Mononuclear cell (primary cell): ENCODE data around the gene GPA33. TPM values are rescaled to one million over a fixed set of nuclear protein-coding genes. Genes with fewer than 3 reads are reported as not detected.
"Not testable (repeated sequence)": the region's sequence is repeated elsewhere in the genome, so short reads cannot be mapped to it uniquely, and the experiment has no call there.

Experiments
- H3K27me3 ChIP-seq: 2 replicates; pipeline ENCODE4 v1.6.0; 2011; ENCODE audit warnings: low read length, control low read depth; ENCODE audit not compliant: insufficient read depth
- H3K4me1 ChIP-seq: 2 replicates; pipeline ENCODE4 v1.5.1; 2011; ENCODE audit warnings: mild to moderate bottlenecking, low read length, control low read depth; ENCODE audit not compliant: insufficient read depth
- H3K4me3 ChIP-seq: 2 replicates; pipeline ENCODE4 v1.5.1; 2011; ENCODE audit warnings: mild to moderate bottlenecking, low read length, moderate library complexity
- H3K9me3 ChIP-seq: 2 replicates; pipeline ENCODE4 v1.5.1; 2011; ENCODE audit warnings: low read depth, mild to moderate bottlenecking, control low read depth, low read length
- total RNA-seq: library from RNA; depleted of rRNA; stranded (reverse); fragments of >200 nt; gene quantifications from one replicate; pipeline ENCODE4 v1.2.3, GENCODE V29; 2012

GPA33 gene
- total RNA-seq, 1 donor, result 2.6 TPM

DNA sequence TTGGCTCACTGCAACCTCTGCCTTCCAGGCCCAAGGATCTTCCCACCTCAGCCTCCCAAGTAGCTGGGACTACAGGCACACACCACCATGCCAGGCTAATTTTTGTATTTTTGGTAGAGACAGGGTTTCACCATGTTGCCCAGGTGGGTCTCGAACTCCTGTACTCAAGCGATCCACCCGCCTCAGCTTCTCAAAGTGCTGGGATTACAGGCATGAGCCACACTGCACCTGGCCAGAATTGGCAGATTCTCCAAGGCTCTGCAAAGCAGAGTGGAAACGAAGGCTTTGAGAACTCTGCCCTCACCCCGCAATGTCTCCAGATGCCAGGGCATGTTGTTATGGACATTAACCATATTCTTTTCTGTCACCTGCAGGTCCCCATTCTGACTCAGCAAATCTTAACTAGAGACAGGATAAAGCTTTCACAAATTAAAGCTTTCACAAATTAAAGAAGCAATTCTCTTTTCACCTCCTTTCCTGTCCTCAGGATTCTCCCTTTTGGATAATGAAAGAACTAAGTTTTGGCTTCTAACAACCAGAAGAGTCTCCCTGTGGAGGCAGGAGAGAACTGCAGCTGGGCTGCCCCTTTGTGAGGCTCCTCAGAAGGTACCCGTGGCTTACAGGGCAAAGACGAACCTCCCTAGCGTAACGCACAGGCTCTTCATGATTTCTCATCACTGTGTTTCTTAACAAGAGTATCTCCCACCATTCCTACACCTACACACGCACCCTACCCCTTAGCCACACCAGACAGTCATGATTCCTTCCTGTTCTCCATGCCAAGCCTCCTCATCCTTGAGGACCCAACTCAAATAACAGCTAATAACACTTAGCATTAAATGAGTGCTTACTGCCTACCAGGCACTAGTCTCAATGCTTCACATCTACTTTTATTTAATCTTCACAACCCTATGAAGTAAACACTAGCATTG, 29.8 kb downstream of the GPA33 start:
- Histone ChIP-seq H3K4me1 (peaks cover 4% of the 10 kb centered on the region), H3K27me3 (no peaks in the 10 kb centered on the region), H3K4me3 (no peak overlapping the region), H3K9me3 (no peaks in the 10 kb centered on the region)

DNA sequence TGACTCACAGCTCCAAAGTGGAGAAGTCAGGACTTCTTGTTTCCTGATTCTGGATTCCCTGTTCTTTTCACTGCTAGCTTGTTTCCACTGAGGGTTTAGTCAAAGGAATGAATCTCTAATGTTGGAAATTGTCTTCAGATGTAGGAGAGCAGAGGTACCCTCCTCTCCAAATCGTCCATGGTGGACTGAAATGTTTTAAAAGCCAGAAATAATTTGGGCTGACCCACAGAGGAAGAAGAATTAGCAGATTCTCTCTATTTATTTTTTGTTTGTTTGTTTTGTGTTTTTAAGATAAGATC, 30.4 kb downstream of the GPA33 start:
- peaks cover 4% of the 10 kb centered on the region for H3K4me1 ChIP-seq
- H3K27me3 ChIP-seq, result no peaks in the 10 kb centered on the region
- H3K9me3 ChIP-seq, result no peaks in the 10 kb centered on the region
- no peak overlapping the region for H3K4me3 ChIP-seq

DNA sequence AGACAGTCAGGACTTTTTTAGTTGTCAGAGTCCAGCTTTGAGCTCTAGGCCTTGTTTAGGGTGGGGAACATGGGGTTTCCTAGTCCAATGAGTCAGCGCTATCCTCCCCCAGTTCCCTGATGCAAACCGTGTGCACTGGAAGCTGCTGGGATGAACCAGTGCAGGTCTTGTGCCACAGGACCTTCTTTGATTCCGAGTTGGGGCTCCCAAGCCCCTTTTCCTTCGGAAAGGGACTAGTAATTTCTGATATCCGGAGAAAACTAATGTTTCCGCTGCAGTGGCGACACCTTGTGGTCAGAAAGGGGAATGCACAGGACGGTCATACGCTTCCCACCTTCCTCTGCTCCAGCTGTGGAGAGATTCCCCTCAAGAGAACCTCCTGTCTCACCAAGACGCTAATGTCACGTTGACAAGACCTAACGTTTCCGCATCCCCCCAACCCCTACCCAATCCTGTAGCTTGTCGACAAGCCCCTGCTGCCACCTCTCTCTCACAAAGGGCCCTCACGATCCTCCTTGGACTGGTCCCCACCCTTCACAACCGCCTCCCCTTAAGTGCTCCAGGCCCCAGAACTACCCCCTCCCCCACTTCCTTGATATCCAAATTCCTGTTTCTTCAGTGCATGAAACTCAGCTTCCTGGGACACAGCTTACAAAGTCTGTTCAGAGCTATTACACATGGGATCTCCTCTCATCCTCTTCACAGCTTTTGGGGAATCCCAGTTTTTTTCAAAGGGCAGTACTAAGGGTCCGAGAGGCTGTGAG, 30.9 kb downstream of the GPA33 start:
- Histone ChIP-seq H3K27me3 (no peaks in the 10 kb centered on the region), H3K4me1 (peaks cover 4% of the 10 kb centered on the region)

DNA sequence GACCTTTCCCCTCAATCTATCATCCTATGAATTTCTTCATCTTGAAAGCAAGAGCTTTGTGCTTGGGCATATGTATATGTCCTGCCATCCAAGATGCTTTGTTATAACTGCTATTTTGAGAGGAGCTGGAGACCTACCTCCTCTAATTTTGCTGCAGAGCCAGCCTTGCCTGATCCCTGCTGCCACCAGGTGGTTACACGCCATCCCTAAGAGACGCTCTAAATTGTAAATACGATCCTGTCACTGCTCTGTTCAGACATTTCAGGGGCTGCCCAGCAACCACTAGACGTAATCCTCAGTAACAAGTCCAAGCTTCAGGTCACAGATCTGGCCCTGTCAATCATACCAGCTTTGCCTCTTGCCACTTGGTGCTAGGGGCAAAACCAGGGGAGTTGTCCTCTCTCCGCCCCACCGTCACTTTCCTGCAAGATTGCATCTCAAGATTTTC, 32.9 kb downstream of the GPA33 start:
- no peak overlapping the region for H3K4me3 ChIP-seq
- H3K4me1 ChIP-seq, result peaks cover 4% of the 10 kb centered on the region
- H3K27me3 ChIP-seq, result no peaks in the 10 kb centered on the region
- H3K9me3 ChIP-seq, result no peaks in the 10 kb centered on the region

More for the DNA sequence above, 30.9 kb downstream of the GPA33 start:
- Histone ChIP-seq H3K4me3 (no peak overlapping the region), H3K9me3 (no peaks in the 10 kb centered on the region)

DNA sequence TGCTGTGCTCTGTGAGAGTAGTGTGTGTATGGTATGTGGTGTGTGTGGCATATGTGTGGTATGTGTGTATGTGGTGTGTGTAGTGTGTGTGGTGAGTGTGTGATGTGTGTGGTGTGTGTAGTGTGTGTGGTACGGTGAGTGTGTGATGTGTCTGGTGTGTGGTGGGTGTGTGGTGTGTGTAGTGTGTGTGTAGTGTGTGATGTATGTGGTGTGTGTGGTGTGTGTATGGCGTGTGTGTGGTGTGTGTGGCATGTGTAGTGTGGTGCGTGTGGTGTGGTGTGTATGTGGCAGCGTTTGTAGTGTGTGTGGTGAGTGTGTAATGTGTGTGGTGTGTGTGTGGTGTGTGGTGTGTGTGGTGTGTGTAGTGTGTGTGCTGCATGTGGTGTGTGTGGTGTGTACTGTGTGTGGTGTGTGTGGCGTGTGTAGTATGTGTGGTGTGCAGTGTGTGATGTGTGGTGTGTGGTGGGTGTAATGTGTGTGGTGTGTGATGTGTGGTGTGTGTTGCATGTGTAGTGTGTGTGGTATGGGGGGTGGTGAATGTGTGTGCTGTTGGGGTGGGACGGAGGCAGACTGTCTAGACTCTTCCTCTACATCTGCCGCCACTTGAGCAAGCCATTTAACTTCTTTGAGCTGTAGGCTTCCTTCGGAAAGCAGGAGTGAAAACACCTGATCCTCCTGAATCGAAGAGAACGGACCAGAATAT, 33.5 kb downstream of the GPA33 start:
- no peaks in the 10 kb centered on the region for H3K9me3 ChIP-seq
- H3K4me3 ChIP-seq, result no peak overlapping the region
- H3K27me3 ChIP-seq, result no peaks in the 10 kb centered on the region
- H3K4me1 ChIP-seq, result peaks cover 4% of the 10 kb centered on the region

DNA sequence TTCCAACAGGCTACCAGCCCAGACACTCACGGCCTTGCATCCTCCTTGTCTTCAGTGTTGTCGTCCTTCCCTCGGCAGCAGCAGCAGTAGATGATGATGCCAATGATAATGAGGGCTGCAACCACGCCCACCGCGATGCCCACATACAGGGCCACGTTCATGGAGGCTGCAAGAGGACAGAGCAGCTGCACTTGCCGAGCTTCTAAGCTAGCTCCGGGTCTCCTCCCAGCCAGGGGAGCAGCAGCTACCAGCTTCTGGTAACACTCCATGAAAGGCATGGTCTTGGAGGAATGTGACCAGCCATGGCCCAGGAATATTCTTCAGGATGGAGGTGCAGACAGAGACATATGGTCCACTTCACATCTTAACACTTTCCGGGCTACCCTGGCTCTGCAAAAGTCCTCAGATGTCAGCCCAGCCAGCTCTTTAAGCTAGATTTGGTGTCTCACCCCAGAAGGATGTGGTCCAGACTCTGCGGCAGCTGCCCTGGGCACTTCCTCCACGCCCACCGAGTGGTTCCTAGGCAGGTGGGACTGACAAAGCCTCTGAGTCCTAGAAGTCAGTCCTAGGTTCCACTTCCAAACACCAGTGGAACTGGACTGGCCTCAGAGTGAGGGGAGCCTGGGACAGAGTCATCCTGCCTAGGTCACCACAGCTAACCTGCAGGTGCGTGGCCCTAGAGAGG, 35.1 kb downstream of the GPA33 start:
- no peaks in the 10 kb centered on the region for H3K9me3 ChIP-seq
- peaks cover 4% of the 10 kb centered on the region for H3K4me1 ChIP-seq
- H3K4me3 ChIP-seq, result no peak overlapping the region
- no peaks in the 10 kb centered on the region for H3K27me3 ChIP-seq

DNA sequence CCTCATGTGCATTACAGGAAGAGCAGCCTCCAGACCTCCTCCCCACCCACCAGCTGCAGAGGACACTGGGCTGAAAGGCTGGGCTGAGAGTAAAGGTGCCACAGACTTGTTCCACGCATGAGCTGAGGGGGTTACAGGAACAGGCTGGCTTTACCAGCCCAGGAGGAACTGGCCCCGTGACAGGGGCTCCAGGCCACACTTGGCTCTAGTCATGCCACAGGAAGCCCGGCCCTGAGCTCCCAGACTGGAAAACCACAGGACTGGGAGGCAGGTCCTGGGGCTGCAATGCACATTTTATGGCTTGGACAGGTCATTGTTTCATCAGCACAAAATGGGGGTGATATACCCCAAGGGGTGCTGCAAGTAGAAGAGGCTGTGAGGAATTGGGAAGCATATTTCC, 35.6 kb downstream of the GPA33 start:
- Histone ChIP-seq H3K9me3 (no peaks in the 10 kb centered on the region), H3K4me3 (no peak overlapping the region)

DNA sequence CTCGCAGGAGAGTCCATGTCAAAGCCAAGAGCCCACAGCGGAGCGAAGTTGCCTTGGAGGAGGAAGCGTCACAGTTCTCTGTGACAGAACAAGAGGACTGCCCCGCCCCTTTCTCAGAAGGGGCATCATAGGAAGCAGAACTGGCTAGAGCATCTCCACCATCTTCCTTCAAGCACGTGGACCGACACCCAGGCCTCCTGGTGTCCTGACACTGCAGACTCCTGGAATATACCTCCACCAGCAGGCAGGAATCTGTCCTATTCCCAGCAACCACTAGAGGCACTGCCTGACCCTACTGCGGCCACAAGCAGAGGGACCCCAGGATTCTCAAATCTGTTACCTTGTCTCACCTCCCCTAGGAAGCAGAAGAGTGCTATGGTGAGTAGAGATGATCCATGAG, 37.8 kb downstream of the GPA33 start:
- H3K4me1 ChIP-seq, result no peaks in the 10 kb centered on the region
- no peaks in the 10 kb centered on the region for H3K9me3 ChIP-seq
- no peaks in the 10 kb centered on the region for H3K27me3 ChIP-seq
- no peak overlapping the region for H3K4me3 ChIP-seq

More for the DNA sequence above, 35.6 kb downstream of the GPA33 start:
- Histone ChIP-seq H3K4me1 (peaks cover 4% of the 10 kb centered on the region), H3K27me3 (no peaks in the 10 kb centered on the region)

DNA sequence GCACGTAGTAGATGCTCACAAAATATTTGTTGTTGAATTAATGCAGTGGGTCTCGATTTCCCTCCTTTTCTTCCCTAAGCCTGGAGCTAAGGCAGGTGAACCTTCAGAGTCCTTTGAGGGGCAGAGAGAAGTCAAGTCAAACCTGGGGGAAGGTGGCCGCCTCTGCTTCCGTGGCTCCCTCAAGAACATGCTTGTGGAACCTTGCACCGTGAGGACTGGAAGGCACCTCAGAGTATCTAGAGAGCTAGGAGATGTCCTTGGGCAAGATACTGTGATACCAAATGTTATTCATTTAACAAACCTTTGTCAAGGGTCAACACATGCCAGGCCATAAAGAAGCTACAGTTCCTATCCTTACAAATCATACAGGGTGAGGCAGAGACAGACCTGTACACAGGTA, 38.3 kb downstream of the GPA33 start:
- no peak overlapping the region for H3K4me3 ChIP-seq

DNA sequence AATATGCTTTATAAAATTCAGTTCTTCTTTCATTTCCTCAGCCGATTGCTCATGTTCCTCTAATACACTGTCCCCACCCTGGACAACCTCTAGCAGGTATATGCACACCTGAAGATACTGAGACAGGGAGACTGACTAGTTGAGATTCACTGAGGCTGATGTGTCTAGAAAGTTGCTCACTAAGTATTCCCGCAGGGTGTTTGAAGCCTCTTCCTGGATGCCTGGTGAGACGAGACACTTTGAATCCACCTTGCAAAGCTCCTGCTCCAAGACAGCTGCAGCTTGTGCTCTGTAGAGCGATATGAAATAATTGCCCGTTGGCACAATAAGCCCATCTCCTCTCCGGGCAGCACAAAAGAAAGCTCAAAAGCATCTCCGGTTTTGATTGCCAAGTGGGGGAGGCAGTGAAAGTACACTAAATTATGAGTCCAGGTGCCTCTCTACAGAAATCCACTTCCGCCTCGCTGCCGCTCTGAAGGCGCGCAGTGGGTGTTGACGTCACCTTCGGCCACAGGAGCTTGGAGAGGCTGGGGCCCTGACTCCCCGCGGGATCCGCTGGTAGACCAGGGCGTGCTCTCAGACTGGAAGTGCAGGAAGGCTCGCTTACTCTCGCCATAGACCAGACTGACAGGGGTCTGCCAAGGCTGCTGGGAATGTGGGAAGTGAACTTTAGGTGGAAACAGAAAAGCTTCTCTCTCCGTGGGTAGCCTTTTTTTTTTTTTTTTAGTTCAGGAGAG, 46.3 kb downstream of the GPA33 start:
- Histone ChIP-seq H3K27me3 (peaks cover 6% of the 10 kb centered on the region), H3K4me1 (peaks cover 8% of the 10 kb centered on the region), H3K4me3 (peak overlapping the region; percentile 21), H3K9me3 (no peaks in the 10 kb centered on the region)

More for the DNA sequence above, 38.3 kb downstream of the GPA33 start:
- Histone ChIP-seq H3K4me1 (no peaks in the 10 kb centered on the region), H3K27me3 (no peaks in the 10 kb centered on the region), H3K9me3 (no peaks in the 10 kb centered on the region)

DNA sequence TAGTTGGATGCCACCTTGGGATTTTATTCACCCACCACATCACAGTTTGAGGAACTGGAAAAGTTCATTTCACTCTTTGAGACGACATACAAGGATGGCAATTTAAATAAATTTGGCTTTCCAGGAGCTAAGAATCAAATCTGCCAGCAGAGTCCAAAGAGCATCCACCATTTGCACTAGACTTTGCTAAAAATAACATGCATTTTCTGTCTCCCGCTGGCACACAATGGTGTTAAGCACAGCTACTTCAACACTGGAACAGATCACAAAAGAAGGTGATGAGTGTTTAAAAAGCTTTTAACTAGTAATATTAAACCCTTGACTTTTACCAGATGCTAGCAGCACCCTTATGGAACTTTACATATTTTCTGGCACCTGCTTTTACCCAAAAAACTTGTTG, 56.5 kb downstream of the GPA33 start:
- Histone ChIP-seq H3K4me1 (no peaks in the 10 kb centered on the region), H3K27me3 (peaks cover 2% of the 10 kb centered on the region), H3K9me3 (no peaks in the 10 kb centered on the region), H3K4me3 (no peak overlapping the region)

DNA sequence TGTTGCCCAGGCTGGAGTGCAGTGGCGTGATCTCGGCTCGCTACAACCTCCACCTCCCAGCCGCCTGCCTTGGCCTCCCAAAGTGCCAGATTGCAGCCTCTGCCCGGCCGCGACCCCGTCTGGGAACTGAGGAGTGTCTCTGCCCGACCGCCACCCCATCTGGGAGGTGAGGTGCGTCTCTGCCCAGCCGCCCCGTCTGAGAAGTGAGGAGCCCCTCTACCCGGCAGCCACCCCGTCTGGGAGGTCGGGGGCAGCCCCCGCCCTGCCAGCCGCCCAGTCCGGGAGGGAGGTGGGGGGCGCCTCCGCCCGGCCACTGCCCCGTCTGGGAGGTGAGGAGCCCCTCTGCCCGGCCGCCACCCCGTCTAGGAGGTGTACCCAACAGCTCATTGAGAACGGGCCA, 60.6 kb downstream of the GPA33 start:
- H3K27me3 ChIP-seq, H3K4me1 ChIP-seq, H3K4me3 ChIP-seq, H3K9me3 ChIP-seq: not testable (repeated sequence)

DNA sequence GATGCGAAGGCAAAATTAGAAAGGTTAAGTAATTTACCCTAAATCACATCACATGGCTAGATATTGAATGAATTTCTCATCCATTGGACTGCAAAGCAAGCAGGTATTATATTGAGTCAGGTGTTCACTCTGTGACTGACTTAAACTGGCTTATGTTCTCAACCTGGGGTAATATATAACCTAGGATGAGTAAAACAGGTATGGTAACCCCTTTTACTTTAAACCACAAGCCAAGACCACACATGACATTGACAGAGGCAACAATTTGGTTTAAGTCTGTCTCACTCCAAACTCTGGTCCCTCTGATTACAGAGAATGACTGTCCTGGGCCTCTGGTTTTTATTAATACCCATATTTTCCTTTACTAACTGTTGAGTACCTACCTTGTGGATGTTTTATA, 67.8 kb downstream of the GPA33 start:
- Histone ChIP-seq H3K4me1 (no peaks in the 10 kb centered on the region), H3K9me3 (no peaks in the 10 kb centered on the region), H3K27me3 (peaks cover 7% of the 10 kb centered on the region), H3K4me3 (no peak overlapping the region)

DNA sequence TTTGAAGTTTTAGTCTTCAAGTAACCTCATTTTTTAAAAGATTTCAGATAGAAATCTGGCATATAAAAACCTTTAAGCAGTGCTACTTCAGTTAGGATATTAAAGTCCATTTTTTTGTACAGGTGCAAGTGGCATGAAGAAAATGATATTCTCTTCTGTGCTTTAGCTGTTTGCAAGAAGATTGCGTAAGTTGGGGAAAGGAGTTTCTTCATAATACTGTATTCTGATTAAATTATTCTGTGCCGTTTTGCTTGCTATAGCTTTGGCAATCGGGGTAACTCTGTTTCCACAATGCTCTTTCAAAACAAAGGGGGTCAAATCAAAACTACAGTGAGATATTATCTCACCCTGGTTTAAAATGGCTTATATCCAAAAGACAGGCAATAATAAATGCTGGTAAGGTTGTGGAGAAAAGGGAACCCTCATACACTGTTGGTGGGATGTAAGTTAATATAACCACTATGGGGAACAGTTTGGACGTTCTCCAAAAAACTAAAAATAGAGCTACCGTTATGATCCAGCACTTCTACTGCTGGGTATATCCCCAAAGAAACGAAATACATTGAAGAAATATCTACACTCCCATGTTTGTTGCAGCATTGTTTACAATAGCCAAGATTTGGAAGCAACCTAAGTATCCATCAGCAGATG, 74.0 kb downstream of the GPA33 start:
- no peak overlapping the region for H3K4me3 ChIP-seq

More for the DNA sequence above, 74.0 kb downstream of the GPA33 start:
- H3K4me1 ChIP-seq, result peaks cover 3% of the 10 kb centered on the region
- peaks cover 3% of the 10 kb centered on the region for H3K27me3 ChIP-seq
- no peaks in the 10 kb centered on the region for H3K9me3 ChIP-seq
